Peyer's patch (tissue), 4 donors: ENCODE data around the gene IRS2.

Experiments
- CTCF ChIP-seq, 6 experiments: fragments of 450-650 bp in 4 of 6; fragments of 200-600 bp in 2 of 6; sonication (generic) in 1 of 6; IDR thresholded peaks; one replicate each; pipeline ENCODE4 v1.5.1; 2017 to 2019; ENCODE audit warnings: antibody characterized with exemption in 6 of 6, mild to moderate bottlenecking in 3 of 6, moderate library complexity in 1 of 6
- POLR2A ChIP-seq, 2 donors: fragments of 450-650 bp; IDR thresholded peaks; one replicate each; pipeline ENCODE4 v1.5.1; 2017; ENCODE audit warnings: antibody characterized with exemption in 2 of 2, mild to moderate bottlenecking in 2 of 2, moderate library complexity in 2 of 2

GRCh38 chr13:109760951-109761350 lies 25.4 kb downstream of the IRS2 start:
- TF ChIP-seq CTCF (IDR thresholded peaks at IDR 0.05) (no peak), POLR2A (IDR thresholded peaks at IDR 0.05) (no peak)
